GM19023 (cell line): ENCODE data around the gene BIRC5.
"Not testable (repeated sequence)": the region's sequence is repeated elsewhere in the genome, so short reads cannot be mapped to it uniquely, and the experiment has no call there.

Experiments used
- ATAC-seq: cut with Tn5 transposase; IDR thresholded peaks from one replicate; pipeline ENCODE4 v1.9.1; 2021; ENCODE audit warnings: mild to moderate bottlenecking, moderate library complexity; ENCODE audit not compliant: unreplicated experiment

Gene BIRC5

GRCh38 chr17:78238823-78239488 is 24.9 kb downstream of the BIRC5 start:
- ATAC-seq, result no peak

GRCh38 chr17:78239489-78239931 is 25.5 kb downstream of the BIRC5 start:
- no peak for ATAC-seq

DNA sequence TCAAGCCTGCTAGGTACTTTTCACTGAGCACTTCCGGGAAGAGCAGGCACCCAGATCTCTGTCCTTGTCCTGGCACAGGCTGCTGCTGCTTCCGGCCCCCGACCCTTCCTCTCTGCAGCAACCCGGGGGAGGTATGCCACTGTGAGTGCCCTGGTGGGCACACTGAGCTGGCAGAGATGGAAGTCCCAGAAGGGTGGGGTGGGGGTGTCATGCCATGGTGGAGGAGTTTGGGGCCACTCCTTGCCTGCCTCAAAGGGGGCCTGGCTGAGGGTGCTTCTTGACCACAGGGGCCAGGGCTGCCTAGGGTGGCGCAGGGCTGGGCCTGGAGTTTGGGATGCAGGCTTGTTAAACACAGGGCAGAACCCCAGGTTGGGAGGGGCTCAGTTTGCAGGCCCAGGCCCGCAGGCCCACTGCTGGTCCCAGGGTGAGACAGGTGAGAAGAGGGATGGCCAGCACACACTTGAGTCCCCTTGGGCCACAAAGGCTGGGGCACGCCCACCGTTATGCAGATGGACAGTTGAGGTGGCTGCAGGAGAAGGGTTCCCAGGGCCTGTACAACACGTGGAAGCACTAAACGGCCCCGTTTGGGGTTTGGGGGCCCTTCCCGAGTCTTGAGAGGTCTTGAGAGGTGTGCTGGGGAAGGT is 26.1 kb downstream of the BIRC5 start:
- no peak for ATAC-seq

DNA sequence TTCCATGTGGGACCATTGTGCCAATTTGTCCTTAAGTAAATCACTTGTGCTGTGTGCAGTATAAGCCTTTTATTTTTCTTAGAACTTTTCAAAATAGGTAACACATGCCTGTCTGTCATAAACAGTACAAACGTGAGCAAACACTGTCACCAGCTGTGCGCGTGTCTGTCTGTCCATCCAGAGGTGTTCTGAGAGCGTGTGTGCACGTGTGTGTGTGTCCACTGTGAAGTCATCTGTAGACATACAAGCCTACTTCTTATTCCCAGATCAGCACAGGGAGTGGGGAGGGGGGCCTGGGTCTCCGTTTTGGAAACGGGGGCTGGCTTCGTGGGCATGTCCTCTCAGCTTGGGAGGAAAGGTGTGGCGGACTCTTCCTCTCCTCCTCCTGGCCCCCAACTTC is 26.8 kb downstream of the BIRC5 start:
- ATAC-seq, result no peak

GRCh38 chr17:78241277-78242023 is 27.4 kb downstream of the BIRC5 start:
- ATAC-seq, result no peak

DNA sequence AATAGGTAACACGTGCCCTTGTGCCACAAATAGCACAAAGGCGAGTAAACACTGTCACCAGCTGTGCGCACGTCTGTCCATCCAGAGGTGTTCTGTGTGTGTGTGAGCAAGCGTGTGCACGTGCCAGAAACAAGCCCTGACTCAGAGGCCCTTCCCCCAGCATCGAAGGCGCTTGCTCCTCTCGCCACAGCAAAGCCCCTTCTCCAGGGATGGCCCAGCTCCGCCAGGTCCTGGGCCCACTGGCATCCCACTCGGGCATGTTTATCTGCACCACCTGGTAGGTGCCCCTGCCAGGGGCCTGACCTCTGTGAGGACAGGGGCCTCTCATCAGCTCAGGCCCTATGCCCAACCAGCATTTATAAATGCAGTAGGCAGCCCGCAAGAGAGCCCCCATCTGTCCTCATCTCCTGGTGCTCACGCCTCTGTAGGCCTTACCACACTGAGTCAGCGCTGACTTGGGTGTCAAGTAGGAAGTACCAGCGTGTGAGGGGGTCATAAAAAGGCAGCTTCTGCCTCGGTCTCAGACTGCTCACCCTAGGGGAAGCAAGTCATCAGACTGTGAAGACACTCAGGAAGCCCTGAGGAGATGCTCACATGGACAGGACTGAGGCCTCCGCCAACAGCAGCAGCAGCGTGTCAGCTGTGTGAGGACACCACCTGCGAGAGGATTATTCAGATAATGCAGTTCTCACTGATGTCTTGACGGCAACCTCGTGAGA is 28.1 kb downstream of the BIRC5 start:
- ATAC-seq, result peak; percentile 45

- ATAC-seq, result no peak
Measured at GRCh38 chr17:78247304-78247703, 33.3 kb downstream of the BIRC5 start.

- no peak for ATAC-seq
Measured at GRCh38 chr17:78248051-78248914, 34.2 kb downstream of the BIRC5 start.

DNA sequence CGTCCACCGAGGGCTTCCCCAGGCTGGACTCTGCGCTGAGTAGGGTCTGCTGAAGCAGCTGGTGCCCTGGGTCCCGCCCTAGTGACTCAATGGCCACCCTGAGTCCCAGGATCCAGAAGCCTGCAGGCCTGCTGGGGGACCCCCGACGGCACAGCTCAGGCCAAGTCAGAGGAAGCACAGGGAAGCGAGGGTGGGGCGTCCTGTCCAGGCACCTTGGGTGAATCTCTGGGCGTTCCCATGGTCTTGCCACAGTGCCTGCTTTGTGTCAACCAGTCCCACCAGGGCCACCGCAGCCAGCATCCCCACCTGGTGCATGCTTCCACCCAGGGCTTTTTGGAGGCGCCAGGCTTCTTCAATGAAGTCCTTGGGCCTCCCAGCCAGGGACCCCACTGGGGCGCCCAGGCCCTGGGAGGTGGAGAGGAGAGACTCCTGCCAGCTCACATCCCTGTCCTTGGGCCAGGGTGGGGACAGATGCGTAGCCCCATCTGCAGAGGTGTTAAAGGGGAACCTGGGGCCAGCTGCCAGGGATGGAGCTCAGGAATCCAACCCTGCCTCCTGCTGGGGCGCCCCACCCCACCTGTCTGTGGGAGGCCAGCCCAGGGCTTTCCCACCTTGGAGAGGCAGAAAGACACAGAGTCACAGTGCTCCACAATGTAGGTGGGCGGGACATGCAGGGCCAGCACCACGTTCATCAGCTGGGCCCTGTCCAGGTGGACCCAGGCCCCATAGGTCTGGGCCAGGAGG is 35.2 kb downstream of the BIRC5 start:
- ATAC-seq, result no peak

DNA sequence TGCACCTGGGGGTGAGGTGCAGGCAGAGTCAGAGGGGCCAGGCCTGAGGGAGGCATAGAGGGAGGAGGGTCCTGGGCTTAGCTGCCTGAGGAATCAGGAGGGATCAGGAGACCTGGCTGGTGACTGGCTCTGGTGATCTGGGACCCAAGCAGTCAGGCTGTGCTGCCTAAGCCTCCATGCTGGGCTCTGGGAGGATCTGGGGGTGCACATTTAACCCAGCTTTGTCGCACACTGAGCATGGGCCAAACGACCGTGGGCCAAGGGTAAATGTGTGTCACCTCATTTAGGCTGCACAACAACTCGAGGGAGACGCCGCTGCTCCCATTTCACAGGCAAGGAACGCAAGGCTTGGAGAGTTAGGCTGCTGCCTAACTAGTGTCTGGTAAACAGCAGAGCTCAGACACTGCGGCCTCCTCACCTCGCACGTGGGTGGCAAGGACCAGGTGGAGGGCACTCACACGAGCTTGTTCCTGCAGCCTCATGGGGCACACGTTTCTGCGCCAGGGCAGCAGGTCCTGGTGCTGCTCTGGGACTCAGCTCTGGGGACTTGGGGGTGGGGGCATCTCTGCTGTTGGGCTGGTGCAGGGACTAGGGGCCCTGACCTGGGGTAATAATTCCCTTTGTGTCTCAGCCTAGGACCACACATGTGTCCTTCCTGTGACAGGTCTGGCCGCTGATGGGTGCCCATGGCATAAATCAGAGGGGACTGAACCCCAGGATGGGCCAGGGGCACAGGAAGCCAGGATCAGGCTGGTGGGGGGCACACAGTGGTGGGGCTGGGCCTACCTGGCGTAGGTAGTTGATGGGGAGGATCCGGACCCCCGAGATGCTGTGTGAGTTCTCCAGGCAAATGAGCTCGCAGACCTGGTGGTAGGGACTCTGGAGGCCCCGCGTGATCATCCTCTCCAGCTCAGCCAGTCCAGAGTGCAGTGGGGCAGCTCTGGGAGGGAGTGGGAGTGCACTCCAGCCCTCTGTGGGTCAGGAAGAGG is 36.1 kb downstream of the BIRC5 start:
- no peak for ATAC-seq

- ATAC-seq, result peak; percentile 57
Measured at GRCh38 chr17:78250891-78251772, 37.1 kb downstream of the BIRC5 start.

DNA sequence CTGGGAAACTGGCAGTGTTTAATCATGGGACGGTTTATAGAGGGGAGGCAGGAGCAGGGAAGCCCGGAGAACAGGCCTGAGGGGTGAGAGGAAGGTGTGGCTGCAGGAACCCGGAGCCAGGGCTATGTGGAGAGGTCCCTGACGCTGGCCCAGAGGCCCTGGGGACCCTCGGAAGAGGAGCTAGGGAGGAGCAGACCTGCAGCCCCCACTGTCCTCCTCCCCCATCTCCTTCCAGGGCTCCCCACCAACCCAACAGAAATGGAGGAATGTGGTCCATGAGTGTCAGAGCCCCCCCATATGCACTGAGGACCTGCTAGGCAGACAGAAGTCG is 37.7 kb downstream of the BIRC5 start:
- ATAC-seq, result no peak

- no peak for ATAC-seq
Measured at GRCh38 chr17:78252111-78252634, 38.1 kb downstream of the BIRC5 start.

GRCh38 chr17:78252701-78253635 is 38.9 kb downstream of the BIRC5 start:
- ATAC-seq, result no peak

DNA sequence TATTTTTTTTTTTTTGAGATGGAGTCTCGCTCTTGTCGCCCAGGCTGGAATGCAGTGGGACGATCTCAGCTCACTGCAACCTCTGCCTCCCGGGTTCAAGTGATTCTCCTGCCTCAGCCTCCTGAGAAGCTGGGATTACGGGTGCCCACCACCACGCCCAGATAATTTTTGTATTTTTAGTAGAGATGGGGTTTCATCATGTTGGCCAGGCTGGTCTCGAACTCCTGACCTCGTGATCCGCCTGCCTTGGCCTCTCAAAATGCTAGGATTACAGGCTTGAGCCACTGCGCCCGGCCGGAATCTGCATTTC is 39.5 kb downstream of the BIRC5 start:
- not testable (repeated sequence) for ATAC-seq

DNA sequence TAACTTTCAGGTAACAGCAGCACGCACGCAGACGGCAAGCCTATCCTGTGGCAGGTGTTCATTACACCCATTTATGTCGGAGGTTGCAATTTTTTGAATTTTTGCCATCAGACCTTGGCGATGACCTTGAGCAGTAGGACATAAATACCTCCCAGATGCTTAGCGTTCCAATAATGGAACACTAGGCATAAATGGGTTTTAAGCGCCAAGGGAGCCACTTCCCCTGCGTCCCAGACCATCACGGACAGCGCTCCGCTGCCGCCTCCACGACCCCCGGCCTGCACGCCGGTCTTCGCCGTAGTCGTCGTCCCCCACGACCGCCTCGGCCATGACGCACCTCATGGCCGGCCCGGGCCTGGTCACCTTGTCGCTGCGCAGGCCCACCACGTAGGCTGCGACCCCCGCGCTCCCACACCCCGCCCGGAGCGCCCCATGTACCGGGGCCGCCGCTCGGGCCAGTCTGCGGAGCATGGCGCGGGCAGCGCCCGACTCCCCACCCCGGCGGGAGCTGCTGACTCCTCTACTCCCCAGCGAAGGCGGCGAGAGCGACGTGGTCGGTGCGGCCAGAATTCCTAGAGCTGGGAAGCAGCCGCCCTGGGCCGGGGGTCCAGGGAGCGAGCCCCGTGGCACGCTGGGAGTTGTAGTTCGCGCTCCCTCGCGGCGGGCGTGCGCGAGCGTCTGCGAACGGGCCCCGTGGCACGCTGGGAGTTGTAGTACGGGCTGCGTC is 40.1 kb downstream of the BIRC5 start:
- ATAC-seq, result peak; percentile 39
